ENCODE measurements around the gene EXOSC5. TPM values are rescaled to one million over a fixed set of nuclear protein-coding genes. Genes with fewer than 3 reads are reported as not detected.

EXOSC5 gene
- total and polyA plus RNA-seq, 2 of the 13 experiments (the other 11 are each of a cell fraction or from before 2014, with no cell fraction given) = 24.1 to 26.5 TPM

- TF ChIP-seq ZFP36 (IDR thresholded peaks at IDR 0.05; ENCODE audit: borderline replicate concordance, low read depth, low read length, partially characterized antibody) = peak; percentile 89
- TF ChIP-seq TMF1 (CRISPR knock-in tag; IDR thresholded peaks at IDR 0.05; ENCODE audit: low read depth) = no peak
- TF ChIP-seq ZBTB3 (CRISPR knock-in tag; IDR thresholded peaks at IDR 0.05; ENCODE audit: borderline replicate concordance, low read depth) = no peak
- TF ChIP-seq, protein P1, sequence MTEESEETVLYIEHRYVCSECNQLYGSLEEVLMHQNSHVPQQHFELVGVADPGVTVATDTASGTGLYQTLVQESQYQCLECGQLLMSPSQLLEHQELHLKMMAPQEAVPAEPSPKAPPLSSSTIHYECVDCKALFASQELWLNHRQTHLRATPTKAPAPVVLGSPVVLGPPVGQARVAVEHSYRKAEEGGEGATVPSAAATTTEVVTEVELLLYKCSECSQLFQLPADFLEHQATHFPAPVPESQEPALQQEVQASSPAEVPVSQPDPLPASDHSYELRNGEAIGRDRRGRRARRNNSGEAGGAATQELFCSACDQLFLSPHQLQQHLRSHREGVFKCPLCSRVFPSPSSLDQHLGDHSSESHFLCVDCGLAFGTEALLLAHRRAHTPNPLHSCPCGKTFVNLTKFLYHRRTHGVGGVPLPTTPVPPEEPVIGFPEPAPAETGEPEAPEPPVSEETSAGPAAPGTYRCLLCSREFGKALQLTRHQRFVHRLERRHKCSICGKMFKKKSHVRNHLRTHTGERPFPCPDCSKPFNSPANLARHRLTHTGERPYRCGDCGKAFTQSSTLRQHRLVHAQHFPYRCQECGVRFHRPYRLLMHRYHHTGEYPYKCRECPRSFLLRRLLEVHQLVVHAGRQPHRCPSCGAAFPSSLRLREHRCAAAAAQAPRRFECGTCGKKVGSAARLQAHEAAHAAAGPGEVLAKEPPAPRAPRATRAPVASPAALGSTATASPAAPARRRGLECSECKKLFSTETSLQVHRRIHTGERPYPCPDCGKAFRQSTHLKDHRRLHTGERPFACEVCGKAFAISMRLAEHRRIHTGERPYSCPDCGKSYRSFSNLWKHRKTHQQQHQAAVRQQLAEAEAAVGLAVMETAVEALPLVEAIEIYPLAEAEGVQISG (CRISPR knock-in tag; IDR thresholded peaks at IDR 0.05) = peak; percentile 32; the same call in 1 of the 2 replicates
- TF ChIP-seq ZNF282 (IDR thresholded peaks at IDR 0.05; ENCODE audit: partially characterized antibody) = no peak
- TF ChIP-seq FOXM1 (CRISPR knock-in tag; IDR thresholded peaks at IDR 0.05) = no peak
- TF ChIP-seq E2F2 (CRISPR knock-in tag; IDR thresholded peaks at IDR 0.05; ENCODE audit: borderline replicate concordance) = no peak
- TF ChIP-seq U2AF1 (optimal IDR thresholded peaks at IDR 0.05; ENCODE audit: low read depth, low read length) = no peak
- TF ChIP-seq ZNF34 (CRISPR knock-in tag; IDR thresholded peaks at IDR 0.05; ENCODE audit: borderline replicate concordance) = peak; percentile 67; the same call in 1 of the 2 replicates
- TF ChIP-seq KMT2A (CRISPR knock-in tag; IDR thresholded peaks at IDR 0.05) = no peak; the same call in none of the 2 replicates
- TF ChIP-seq ZUFSP (CRISPR knock-in tag; IDR thresholded peaks at IDR 0.05; ENCODE audit: borderline replicate concordance) = no peak
- TF ChIP-seq ZMAT5 (CRISPR knock-in tag; IDR thresholded peaks at IDR 0.05; ENCODE audit: borderline replicate concordance, low read depth) = no peak
- TF ChIP-seq ZNF652 (CRISPR knock-in tag; IDR thresholded peaks at IDR 0.05; ENCODE audit: borderline replicate concordance, low read depth) = no peak
- TF ChIP-seq AKAP8 (CRISPR knock-in tag; IDR thresholded peaks at IDR 0.05) = no peak
- no peak for TF ChIP-seq SIN3A (IDR thresholded peaks at IDR 0.05; ENCODE audit: borderline replicate concordance, low read depth, low read length)
- peak; percentile 56 for TF ChIP-seq PHF8 (CRISPR knock-in tag; IDR thresholded peaks at IDR 0.05)
- TF ChIP-seq PAWR (CRISPR knock-in tag; IDR thresholded peaks at IDR 0.05; ENCODE audit: borderline replicate concordance) = no peak
- peak; percentile 73 for TF ChIP-seq GABPB1 (CRISPR knock-in tag; IDR thresholded peaks at IDR 0.05)
- TF ChIP-seq NR2C2 (CRISPR knock-in tag; IDR thresholded peaks at IDR 0.05; ENCODE audit: borderline replicate concordance) = no peak
- peak; percentile 66 for TF ChIP-seq ZMYM3 (CRISPR knock-in tag; IDR thresholded peaks at IDR 0.05)
- TF ChIP-seq, protein P2, sequence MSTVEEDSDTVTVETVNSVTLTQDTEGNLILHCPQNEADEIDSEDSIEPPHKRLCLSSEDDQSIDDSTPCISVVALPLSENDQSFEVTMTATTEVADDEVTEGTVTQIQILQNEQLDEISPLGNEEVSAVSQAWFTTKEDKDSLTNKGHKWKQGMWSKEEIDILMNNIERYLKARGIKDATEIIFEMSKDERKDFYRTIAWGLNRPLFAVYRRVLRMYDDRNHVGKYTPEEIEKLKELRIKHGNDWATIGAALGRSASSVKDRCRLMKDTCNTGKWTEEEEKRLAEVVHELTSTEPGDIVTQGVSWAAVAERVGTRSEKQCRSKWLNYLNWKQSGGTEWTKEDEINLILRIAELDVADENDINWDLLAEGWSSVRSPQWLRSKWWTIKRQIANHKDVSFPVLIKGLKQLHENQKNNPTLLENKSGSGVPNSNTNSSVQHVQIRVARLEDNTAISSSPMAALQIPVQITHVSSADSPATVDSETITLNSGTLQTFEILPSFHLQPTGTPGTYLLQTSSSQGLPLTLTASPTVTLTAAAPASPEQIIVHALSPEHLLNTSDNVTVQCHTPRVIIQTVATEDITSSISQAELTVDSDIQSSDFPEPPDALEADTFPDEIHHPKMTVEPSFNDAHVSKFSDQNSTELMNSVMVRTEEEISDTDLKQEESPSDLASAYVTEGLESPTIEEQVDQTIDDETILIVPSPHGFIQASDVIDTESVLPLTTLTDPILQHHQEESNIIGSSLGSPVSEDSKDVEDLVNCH (CRISPR knock-in tag; IDR thresholded peaks at IDR 0.05) = no peak
Observed at GRCh38 chr19:41352609-41353465, 44.3 kb downstream of the EXOSC5 start (continued).
